ENCODE results near the gene SLC16A4. TPM values are rescaled to one million over a fixed set of nuclear protein-coding genes. Genes with fewer than 3 reads are reported as not detected.

The SLC16A4 gene
- polyA plus RNA-seq, 1 of the 3 experiments (the other 2 are of a cell fraction) = 3.0 TPM

GRCh38 chr1:110355321-110355720 is 35.5 kb downstream of the SLC16A4 start (continued):
- TF ChIP-seq EP300 (IDR thresholded peaks at IDR 0.05; ENCODE audit: borderline replicate concordance in 1 of 2, low read depth in 1 of 2, low read length in 1 of 2) (no peak), ELF1 (IDR thresholded peaks at IDR 0.05) (no peak), EZH2phosphoT487 (IDR thresholded peaks at IDR 0.05; ENCODE audit: borderline replicate concordance, low read depth) (no peak), TAF1 (IDR thresholded peaks at IDR 0.05; ENCODE audit: borderline replicate concordance, low read depth, low read length) (no peak)

- no peaks in the 10 kb centered on the region for H3K9me2 ChIP-seq
- H2AFZ ChIP-seq (ENCODE audit: low read depth) = no peak overlapping the region
- no peak for DNase-seq
- H3K27me3 ChIP-seq (ENCODE audit: insufficient read depth) = no peaks in the 10 kb centered on the region
- H3K4me2 ChIP-seq = no peak overlapping the region
- ChIA-PET POLR2A (interaction anchor here (1.7 kb wide), 1 partner anchor 12 kb away, joined by 4 read pairs; no protein-coding TSS in a partner anchor), CTCF (interaction anchor here (0.6 to 4.1 kb wide), 3 partner anchors 12 to 174 kb away, joined by 3 to 20 read pairs (median 8); partner anchors contain the start of gene RBM15)
- no peak for TF ChIP-seq SMC3 (IDR thresholded peaks at IDR 0.05; ENCODE audit: low read depth, low read length)
- TF ChIP-seq EP300 (IDR thresholded peaks at IDR 0.05; ENCODE audit: borderline replicate concordance in 1 of 2, low read depth in 1 of 2, low read length in 1 of 2) = no peak
- TF ChIP-seq MEF2A (IDR thresholded peaks at IDR 0.05; ENCODE audit: borderline replicate concordance, low read depth) = no peak
- no peak for TF ChIP-seq GATA2 (CRISPR knock-in tag; IDR thresholded peaks at IDR 0.05)
- TF ChIP-seq MXI1 (IDR thresholded peaks at IDR 0.05; ENCODE audit: low read depth, low read length) = no peak
- H3K79me2 ChIP-seq (ENCODE audit: insufficient read depth) = peaks cover 99% of the 10 kb centered on the region
- H3K4me3 ChIP-seq (ENCODE audit: low read depth in 2 of 2, low read length in 1 of 2) = no peak overlapping the region
- peaks cover 26 to 49% of the 10 kb centered on the region in 2 experiments for H3K36me3 ChIP-seq (replicated peaks in 1 of 2; ENCODE audit: control insufficient read depth in 1 of 2, insufficient read depth in 2 of 2, low read length in 1 of 2)
- WGBS (ENCODE audit: low lambda C conversion rate) = 100% methylated on average over 2 of the region's 2 CpGs
- H4K20me1 ChIP-seq (ENCODE audit: insufficient read depth) = peaks cover 46% of the 10 kb centered on the region; the same call in 1 of the 2 replicates
- peaks cover 1% of the 10 kb centered on the region for H3F3A ChIP-seq (replicated peaks; ENCODE audit: insufficient read depth)
- H3K9me3 ChIP-seq = no peaks in the 10 kb centered on the region
- H3K9ac ChIP-seq = no peak overlapping the region
- peaks cover 17 to 18% of the 10 kb centered on the region in 2 experiments; a peak in 3 of 4 replicates for H3K4me1 ChIP-seq (ENCODE audit: control insufficient read depth in 1 of 2, insufficient read depth in 2 of 2, low read depth in 1 of 2, low read length in 1 of 2)
- no peak overlapping the region; a peak in 1 of 4 replicates for H3K27ac ChIP-seq (ENCODE audit: low read depth in 2 of 2, low read length in 1 of 2)
Measured at GRCh38 chr1:110350360-110350759, 40.5 kb downstream of the SLC16A4 start.

GRCh38 chr1:110348771-110349170 is 42.1 kb downstream of the SLC16A4 start:
- peaks cover 58% of the 10 kb centered on the region for H4K20me1 ChIP-seq (ENCODE audit: insufficient read depth)
- TF ChIP-seq CHD2 (IDR thresholded peaks at IDR 0.05; ENCODE audit: low read length, partially characterized antibody) (no peak), MXI1 (IDR thresholded peaks at IDR 0.05; ENCODE audit: low read depth, low read length) (no peak), RCOR1 (IDR thresholded peaks at IDR 0.05; ENCODE audit: low read length) (no peak), SIN3A (IDR thresholded peaks at IDR 0.05; ENCODE audit: borderline replicate concordance, low read depth, low read length) (no peak), NFIC (IDR thresholded peaks at IDR 0.05; ENCODE audit: borderline replicate concordance) (no peak), RXRA (IDR thresholded peaks at IDR 0.05; ENCODE audit: borderline replicate concordance, low read depth) (no peak), TAF1 (IDR thresholded peaks at IDR 0.05; ENCODE audit: borderline replicate concordance, low read depth, low read length) (no peak), ELF1 (IDR thresholded peaks at IDR 0.05) (no peak), FOSL2 (IDR thresholded peaks at IDR 0.05; ENCODE audit: borderline replicate concordance, low read depth) (no peak), FOXJ3 (CRISPR knock-in tag; IDR thresholded peaks at IDR 0.05) (no peak), GABPA (IDR thresholded peaks at IDR 0.05; ENCODE audit: low read depth) (no peak), SMC3 (IDR thresholded peaks at IDR 0.05; ENCODE audit: low read depth, low read length) (no peak), REST (IDR thresholded peaks at IDR 0.05; ENCODE audit: low read depth, low read length) (no peak), JUND (IDR thresholded peaks at IDR 0.05) (no peak), GATA2 (CRISPR knock-in tag; IDR thresholded peaks at IDR 0.05) (no peak), NRF1 (IDR thresholded peaks at IDR 0.05; ENCODE audit: low read depth, low read length) (no peak), CTCF (IDR thresholded peaks at IDR 0.05) (no peak), RFX5 (IDR thresholded peaks at IDR 0.05; ENCODE audit: low read length) (no peak)

More at GRCh38 chr1:110348771-110349170, 42.1 kb downstream of the SLC16A4 start:
- ChIA-PET POLR2A (no interaction called here), CTCF (interaction anchor here (0.8 to 4.1 kb wide), 7 partner anchors 9 to 816 kb away, joined by 3 to 20 read pairs (median 4); partner anchors contain the start of gene RBM15)
- Histone ChIP-seq H3F3A (replicated peaks; ENCODE audit: insufficient read depth) (peaks cover 5% of the 10 kb centered on the region), H3K4me1 (ENCODE audit: control insufficient read depth in 1 of 2, insufficient read depth in 2 of 2, low read depth in 1 of 2, low read length in 1 of 2) (peaks cover 17 to 33% of the 10 kb centered on the region in 2 experiments; a peak in 3 of 4 replicates), H3K79me2 (ENCODE audit: insufficient read depth) (peaks cover 100% of the 10 kb centered on the region), H3K9me2 (no peaks in the 10 kb centered on the region), H3K27me3 (ENCODE audit: insufficient read depth) (no peaks in the 10 kb centered on the region), H3K9ac (no peak overlapping the region; the same call in 1 of the 2 replicates), H3K4me2 (peak overlapping the region; percentile 41; the same call in 1 of the 2 replicates), H3K36me3 (replicated peaks in 1 of 2; ENCODE audit: control insufficient read depth in 1 of 2, insufficient read depth in 2 of 2, low read length in 1 of 2) (peaks cover 40 to 65% of the 10 kb centered on the region in 2 experiments), H2AFZ (ENCODE audit: low read depth) (no peak overlapping the region), H3K27ac (ENCODE audit: low read depth in 2 of 2, low read length in 1 of 2) (peak overlapping the region in 1 of 2 experiments; percentile 41; a peak in 2 of 4 replicates), H3K4me3 (ENCODE audit: low read depth in 2 of 2, low read length in 1 of 2) (no peak overlapping the region), H3K9me3 (no peaks in the 10 kb centered on the region)
- DNase-seq = no peak

Data from SK-N-SH (cell line).